Right atrium auricular region (tissue), 2 donors: ENCODE results near the gene UNC13D. TPM values are rescaled to one million over a fixed set of nuclear protein-coding genes. Genes with fewer than 3 reads are reported as not detected.
A peak's percentile ranks its signal among the peaks of the same experiment; 100 is the strongest.

ENCODE experiments used
- DNase-seq: peaks from one replicate; pipeline ENCODE4 v3.0.0-alpha.2; 2019; ENCODE audit warnings: low spot score
- H3K27ac ChIP-seq, 2 donors: fragments of 200-600 bp; sonication (generic); 1 replicate in 1 of 2; 2 replicates in 1 of 2; pipeline ENCODE4 v1.5.1; 2016 to 2019
- H3K27me3 ChIP-seq, 2 donors: fragments of 200-600 bp; sonication (generic); one replicate each; pipeline versions ENCODE4 v1.5.1 to v1.6.0; 2017 to 2019
- H3K36me3 ChIP-seq: fragments of 200-600 bp; sonication (generic); one replicate; pipeline ENCODE4 v1.5.1; 2016
- H3K4me1 ChIP-seq, 2 donors: fragments of 200-600 bp; sonication (generic); one replicate each; pipeline versions ENCODE4 v1.5.1 to v1.6.0; 2017 to 2019
- H3K4me3 ChIP-seq, 2 donors: fragments of 200-600 bp; sonication (generic); 1 replicate in 1 of 2; 2 replicates in 1 of 2; pipeline ENCODE4 v1.5.1; 2017 to 2019; ENCODE audit warnings: mild to moderate bottlenecking in 1 of 2, moderate library complexity in 1 of 2
- H3K9me3 ChIP-seq, 2 donors: fragments of 200-600 bp; sonication (generic); one replicate each; pipeline ENCODE4 v1.5.1; 2019
- total RNA-seq, 2 donors: library from RNA; depleted of rRNA; stranded (reverse); fragments of >200 nt; gene quantifications; one replicate each; pipeline ENCODE4 v1.1.0, GENCODE V29; 2016
- TF ChIP-seq, protein P1 (sequence below), 2 donors: fragments of 200-600 bp; sonication (generic); IDR thresholded peaks; one replicate each; pipeline ENCODE4 v1.5.1; 2019; ENCODE audit warnings: antibody characterized with exemption in 2 of 2

UNC13D gene
- 10 to 100 TPM; 11.1 to 25.9 TPM for total RNA-seq

GRCh38 chr17:75843577-75844529 lies at the start of gene UNC13D:
Gene UNC13D, minus strand, starts transcription at chr17:75844404. Its CDS starts 67 bp downstream, at chr17:75844337.
- Histone ChIP-seq H3K4me3 (peak within 1 kb of the TSS; percentile 24 to 40), H3K27me3 (no peaks in the 10 kb centered on the region), H3K27ac (peak within 1 kb of the TSS; percentile 86 to 87), H3K4me1 (peaks cover 0 to 60% of the 10 kb centered on the region in 2 donors), H3K36me3 (peaks cover 29% of the 10 kb centered on the region), H3K9me3 (no peaks in the 10 kb centered on the region)
- TF ChIP-seq, protein P1, sequence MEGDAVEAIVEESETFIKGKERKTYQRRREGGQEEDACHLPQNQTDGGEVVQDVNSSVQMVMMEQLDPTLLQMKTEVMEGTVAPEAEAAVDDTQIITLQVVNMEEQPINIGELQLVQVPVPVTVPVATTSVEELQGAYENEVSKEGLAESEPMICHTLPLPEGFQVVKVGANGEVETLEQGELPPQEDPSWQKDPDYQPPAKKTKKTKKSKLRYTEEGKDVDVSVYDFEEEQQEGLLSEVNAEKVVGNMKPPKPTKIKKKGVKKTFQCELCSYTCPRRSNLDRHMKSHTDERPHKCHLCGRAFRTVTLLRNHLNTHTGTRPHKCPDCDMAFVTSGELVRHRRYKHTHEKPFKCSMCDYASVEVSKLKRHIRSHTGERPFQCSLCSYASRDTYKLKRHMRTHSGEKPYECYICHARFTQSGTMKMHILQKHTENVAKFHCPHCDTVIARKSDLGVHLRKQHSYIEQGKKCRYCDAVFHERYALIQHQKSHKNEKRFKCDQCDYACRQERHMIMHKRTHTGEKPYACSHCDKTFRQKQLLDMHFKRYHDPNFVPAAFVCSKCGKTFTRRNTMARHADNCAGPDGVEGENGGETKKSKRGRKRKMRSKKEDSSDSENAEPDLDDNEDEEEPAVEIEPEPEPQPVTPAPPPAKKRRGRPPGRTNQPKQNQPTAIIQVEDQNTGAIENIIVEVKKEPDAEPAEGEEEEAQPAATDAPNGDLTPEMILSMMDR (IDR thresholded peaks at IDR 0.05) = no peak
- DNase-seq = no peak

DNA sequence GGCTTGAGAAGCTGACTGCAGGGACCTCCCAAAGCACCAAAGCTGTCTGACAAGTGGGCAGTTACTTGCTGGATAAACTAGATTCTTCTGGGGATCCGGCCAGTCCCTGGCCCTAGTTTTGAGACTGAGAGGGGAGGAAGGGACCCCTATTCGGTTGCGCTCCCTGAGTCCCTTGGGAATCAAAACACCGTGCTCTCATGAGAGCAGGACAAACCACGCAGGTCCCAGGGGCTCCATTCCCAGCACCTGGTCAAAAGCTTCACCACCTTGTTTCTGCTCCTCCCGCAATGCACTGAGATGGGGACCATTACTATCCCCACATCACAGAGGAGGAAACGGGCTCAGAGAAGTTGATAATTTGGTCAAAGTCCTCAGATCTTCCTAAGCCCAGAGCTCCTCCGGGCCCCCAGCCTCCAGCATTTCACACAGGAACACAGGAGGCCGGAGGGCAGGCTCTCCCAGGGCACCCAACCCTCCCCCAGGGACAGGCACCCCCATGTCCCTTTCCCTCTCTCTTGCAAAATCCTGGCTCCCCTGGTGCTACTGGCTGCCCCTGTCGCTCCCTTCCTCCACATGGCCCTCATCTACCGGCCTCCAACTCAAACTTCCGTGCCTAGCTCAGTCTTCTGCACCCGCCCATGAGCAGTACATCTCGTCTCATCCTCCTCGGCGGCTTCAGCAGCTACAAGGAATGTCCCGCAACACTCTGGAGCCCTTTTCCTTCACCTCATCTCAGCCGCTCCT lies 49.3 kb upstream of the UNC13D start:
- peaks cover 25% of the 10 kb centered on the region for H3K36me3 ChIP-seq
- H3K4me1 ChIP-seq = peaks cover 0 to 27% of the 10 kb centered on the region in 2 donors
- H3K27ac ChIP-seq = no peak overlapping the region
- H3K9me3 ChIP-seq = no peaks in the 10 kb centered on the region
- H3K4me3 ChIP-seq = no peak overlapping the region
- TF ChIP-seq, protein P1 (IDR thresholded peaks at IDR 0.05) = no peak
- no peaks in the 10 kb centered on the region for H3K27me3 ChIP-seq
- no peak for DNase-seq

GRCh38 chr17:75892556-75893224 lies 48.5 kb upstream of the UNC13D start:
- H3K27me3 ChIP-seq = no peaks in the 10 kb centered on the region
- DNase-seq = no peak
- TF ChIP-seq, protein P1 (IDR thresholded peaks at IDR 0.05) = no peak
- H3K9me3 ChIP-seq = no peaks in the 10 kb centered on the region
- peaks cover 21% of the 10 kb centered on the region for H3K36me3 ChIP-seq
- no peak overlapping the region for H3K27ac ChIP-seq
- peaks cover 0 to 27% of the 10 kb centered on the region in 2 donors for H3K4me1 ChIP-seq
- H3K4me3 ChIP-seq = no peak overlapping the region

DNA sequence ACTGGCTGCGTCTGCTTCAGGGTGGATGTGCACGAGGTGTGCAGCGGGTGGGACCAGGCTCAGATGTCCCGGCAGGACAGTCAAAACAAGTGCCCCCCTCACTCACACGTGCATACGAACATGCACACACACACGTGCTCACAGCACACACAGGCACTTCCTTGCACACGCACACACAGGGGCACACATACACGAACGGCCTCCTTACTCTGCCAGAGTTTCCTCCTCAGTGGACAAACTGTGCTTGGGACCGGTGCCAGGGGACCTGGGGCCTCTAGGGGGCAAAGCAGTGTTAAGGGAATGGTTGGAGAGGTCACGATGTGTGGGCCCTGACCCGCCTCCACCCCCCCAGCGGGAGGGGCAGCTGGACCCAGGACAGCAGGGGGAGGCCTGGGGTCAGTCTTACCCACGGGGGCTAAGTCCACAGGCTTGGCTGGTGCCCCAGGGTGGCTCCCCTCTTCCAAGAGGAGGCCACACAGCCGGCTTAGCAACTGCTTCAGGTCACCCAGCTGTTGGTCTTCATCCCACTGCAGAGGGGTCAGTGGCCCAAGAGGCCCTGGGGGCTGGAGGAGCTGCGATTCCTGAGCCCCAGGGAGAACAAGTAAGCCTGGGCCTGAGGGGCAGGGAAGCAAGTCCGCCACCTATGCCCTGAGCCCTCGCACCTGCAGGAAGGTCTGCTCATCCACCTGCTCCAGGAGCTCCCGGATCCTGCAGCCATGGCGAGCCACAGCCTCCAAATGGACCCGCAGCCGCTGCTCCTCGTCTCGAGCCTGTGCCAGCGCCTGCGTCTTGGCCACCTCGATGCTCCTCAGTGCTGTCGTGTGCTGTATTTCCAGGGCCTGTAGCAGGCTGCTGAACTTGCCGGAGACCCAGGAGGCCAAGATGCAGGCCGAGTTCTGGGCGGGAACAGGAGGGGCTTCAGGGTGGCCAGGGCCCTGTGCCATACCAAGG lies 47.7 kb upstream of the UNC13D start:
- Histone ChIP-seq H3K36me3 (peaks cover 21% of the 10 kb centered on the region), H3K4me1 (peaks cover 0 to 20% of the 10 kb centered on the region in 2 donors), H3K27me3 (no peaks in the 10 kb centered on the region), H3K4me3 (no peak overlapping the region), H3K27ac (no peak overlapping the region), H3K9me3 (no peaks in the 10 kb centered on the region)
- no peak for DNase-seq
- TF ChIP-seq, protein P1 (IDR thresholded peaks at IDR 0.05) = no peak
